ENCODE data around the gene TTC33. TPM values are rescaled to one million over a fixed set of nuclear protein-coding genes. Genes with fewer than 3 reads are reported as not detected.

TTC33 gene
- polyA plus RNA-seq, 1 of the 3 experiments (the other 2 are of a cell fraction), result 2.2 TPM

DNA sequence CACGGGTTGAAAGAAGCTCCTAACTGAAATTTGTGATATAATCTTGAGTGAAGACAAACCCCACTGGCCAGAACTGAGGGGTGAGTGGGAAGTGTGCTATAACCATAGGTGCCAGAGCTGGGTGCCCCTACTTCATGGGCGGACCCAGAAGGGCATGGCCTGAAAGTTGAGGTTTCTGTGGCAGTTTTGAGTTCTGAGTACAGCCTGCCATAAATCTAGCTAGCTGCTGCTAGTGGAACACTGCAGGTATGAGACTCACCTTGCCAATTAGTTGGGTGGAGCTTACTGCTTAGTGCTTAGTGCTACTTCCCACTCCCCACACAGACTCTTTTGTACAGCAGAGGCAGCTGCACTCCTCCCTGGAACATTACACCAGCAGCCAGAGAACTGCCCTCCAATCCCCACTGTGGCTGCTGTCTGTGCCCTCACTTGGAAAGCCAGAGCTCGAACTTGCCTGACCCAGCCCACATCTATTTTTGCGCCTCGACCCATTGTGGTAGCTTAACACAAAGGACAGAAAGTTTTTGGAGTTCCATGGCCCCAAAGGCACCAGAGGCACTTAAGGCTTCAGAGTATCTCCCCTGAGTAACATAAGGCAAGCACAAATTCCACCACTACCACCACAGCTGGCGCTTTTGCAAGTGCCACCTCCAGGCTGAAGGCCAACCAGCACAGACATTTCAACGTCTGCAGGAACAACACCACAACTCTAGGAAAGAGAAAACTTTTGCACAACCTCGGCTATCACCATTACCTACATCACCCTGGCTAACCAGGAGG, 103.1 kb downstream of the TTC33 start:
- Histone ChIP-seq H3K4me3 (ENCODE audit: low read depth in 2 of 2, low read length in 1 of 2) (no peak overlapping the region), H3K36me3 (replicated peaks in 1 of 2; ENCODE audit: control insufficient read depth in 1 of 2, insufficient read depth in 2 of 2, low read length in 1 of 2) (no peaks in the 10 kb centered on the region), H4K20me1 (ENCODE audit: insufficient read depth) (no peaks in the 10 kb centered on the region), H3K9ac (no peak overlapping the region), H2AFZ (ENCODE audit: low read depth) (no peak overlapping the region), H3K9me2 (no peaks in the 10 kb centered on the region), H3K27ac (ENCODE audit: low read depth in 2 of 2, low read length in 1 of 2) (no peak overlapping the region), H3F3A (replicated peaks; ENCODE audit: insufficient read depth) (no peaks in the 10 kb centered on the region), H3K79me2 (ENCODE audit: insufficient read depth) (no peaks in the 10 kb centered on the region), H3K4me2 (no peak overlapping the region), H3K4me1 (ENCODE audit: control insufficient read depth in 1 of 2, insufficient read depth in 2 of 2, low read depth in 1 of 2, low read length in 1 of 2) (no peaks in the 10 kb centered on the region), H3K9me3 (no peaks in the 10 kb centered on the region), H3K27me3 (ENCODE audit: insufficient read depth) (no peaks in the 10 kb centered on the region; the same call in 1 of the 2 replicates)
- WGBS (ENCODE audit: low lambda C conversion rate), result 17% methylated on average over 8 of the region's 8 CpGs
- TF ChIP-seq ELF1 (IDR thresholded peaks at IDR 0.05) (no peak), EZH2phosphoT487 (IDR thresholded peaks at IDR 0.05; ENCODE audit: borderline replicate concordance, low read depth) (no peak), RFX5 (IDR thresholded peaks at IDR 0.05; ENCODE audit: low read length) (no peak), MEF2A (IDR thresholded peaks at IDR 0.05; ENCODE audit: borderline replicate concordance, low read depth) (no peak), SMC3 (IDR thresholded peaks at IDR 0.05; ENCODE audit: low read depth, low read length) (no peak), RAD21 (IDR thresholded peaks at IDR 0.05; ENCODE audit: low read length) (no peak), NRF1 (IDR thresholded peaks at IDR 0.05; ENCODE audit: low read depth, low read length) (no peak), FOSL2 (IDR thresholded peaks at IDR 0.05; ENCODE audit: borderline replicate concordance, low read depth) (no peak), YY1 (IDR thresholded peaks at IDR 0.05; ENCODE audit: low read depth) (no peak), GABPA (IDR thresholded peaks at IDR 0.05; ENCODE audit: low read depth) (no peak), JUND (IDR thresholded peaks at IDR 0.05) (no peak), FOXJ3 (CRISPR knock-in tag; IDR thresholded peaks at IDR 0.05) (no peak), FOXM1 (IDR thresholded peaks at IDR 0.05; ENCODE audit: low read depth) (no peak), GATA2 (CRISPR knock-in tag; IDR thresholded peaks at IDR 0.05) (no peak), TEAD4 (IDR thresholded peaks at IDR 0.05; ENCODE audit: borderline replicate concordance, insufficient read depth) (no peak), NFIC (IDR thresholded peaks at IDR 0.05; ENCODE audit: borderline replicate concordance) (no peak), RCOR1 (IDR thresholded peaks at IDR 0.05; ENCODE audit: low read length) (no peak), EP300 (IDR thresholded peaks at IDR 0.05; ENCODE audit: borderline replicate concordance in 1 of 2, low read depth in 1 of 2, low read length in 1 of 2) (no peak)
- TF ChIP-seq, protein P1, sequence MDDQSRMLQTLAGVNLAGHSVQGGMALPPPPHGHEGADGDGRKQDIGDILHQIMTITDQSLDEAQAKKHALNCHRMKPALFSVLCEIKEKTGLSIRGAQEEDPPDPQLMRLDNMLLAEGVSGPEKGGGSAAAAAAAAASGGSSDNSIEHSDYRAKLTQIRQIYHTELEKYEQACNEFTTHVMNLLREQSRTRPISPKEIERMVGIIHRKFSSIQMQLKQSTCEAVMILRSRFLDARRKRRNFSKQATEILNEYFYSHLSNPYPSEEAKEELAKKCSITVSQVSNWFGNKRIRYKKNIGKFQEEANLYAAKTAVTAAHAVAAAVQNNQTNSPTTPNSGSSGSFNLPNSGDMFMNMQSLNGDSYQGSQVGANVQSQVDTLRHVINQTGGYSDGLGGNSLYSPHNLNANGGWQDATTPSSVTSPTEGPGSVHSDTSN (IDR thresholded peaks at IDR 0.05), result no peak
- POLR2A ChIA-PET, result no interaction called here
- CTCF ChIA-PET, result no interaction called here
- DNase-seq, result no peak

DNA sequence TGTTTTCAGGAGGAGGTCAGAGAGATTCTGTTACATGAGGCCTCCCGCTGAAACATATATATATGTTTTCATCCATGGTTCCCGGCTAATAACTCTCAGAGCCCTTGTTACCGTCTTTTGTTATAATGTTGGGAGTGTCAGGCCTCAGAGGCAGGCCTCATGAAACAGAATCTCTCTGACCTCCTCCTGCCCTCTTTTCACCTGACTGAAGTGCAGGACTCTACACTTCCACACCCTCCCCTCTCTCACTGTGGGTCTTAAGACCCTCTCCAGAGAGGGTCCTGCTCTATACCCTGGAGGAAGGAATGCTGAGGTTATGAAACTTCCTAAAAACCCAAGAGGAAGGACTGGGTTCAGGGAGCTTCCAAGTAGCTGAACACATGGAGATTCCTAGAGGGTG, 104.6 kb downstream of the TTC33 start:
- H4K20me1 ChIP-seq (ENCODE audit: insufficient read depth), result no peaks in the 10 kb centered on the region
- H3K4me1 ChIP-seq (ENCODE audit: control insufficient read depth in 1 of 2, insufficient read depth in 2 of 2, low read depth in 1 of 2, low read length in 1 of 2), result no peaks in the 10 kb centered on the region
- no peaks in the 10 kb centered on the region; the same call in 1 of the 2 replicates for H3K27me3 ChIP-seq (ENCODE audit: insufficient read depth)
- H3K36me3 ChIP-seq (replicated peaks in 1 of 2; ENCODE audit: control insufficient read depth in 1 of 2, insufficient read depth in 2 of 2, low read length in 1 of 2), result no peaks in the 10 kb centered on the region
- no peak overlapping the region for H3K4me2 ChIP-seq
- TF ChIP-seq GABPA (IDR thresholded peaks at IDR 0.05; ENCODE audit: low read depth), result no peak
- TF ChIP-seq, protein P2, sequence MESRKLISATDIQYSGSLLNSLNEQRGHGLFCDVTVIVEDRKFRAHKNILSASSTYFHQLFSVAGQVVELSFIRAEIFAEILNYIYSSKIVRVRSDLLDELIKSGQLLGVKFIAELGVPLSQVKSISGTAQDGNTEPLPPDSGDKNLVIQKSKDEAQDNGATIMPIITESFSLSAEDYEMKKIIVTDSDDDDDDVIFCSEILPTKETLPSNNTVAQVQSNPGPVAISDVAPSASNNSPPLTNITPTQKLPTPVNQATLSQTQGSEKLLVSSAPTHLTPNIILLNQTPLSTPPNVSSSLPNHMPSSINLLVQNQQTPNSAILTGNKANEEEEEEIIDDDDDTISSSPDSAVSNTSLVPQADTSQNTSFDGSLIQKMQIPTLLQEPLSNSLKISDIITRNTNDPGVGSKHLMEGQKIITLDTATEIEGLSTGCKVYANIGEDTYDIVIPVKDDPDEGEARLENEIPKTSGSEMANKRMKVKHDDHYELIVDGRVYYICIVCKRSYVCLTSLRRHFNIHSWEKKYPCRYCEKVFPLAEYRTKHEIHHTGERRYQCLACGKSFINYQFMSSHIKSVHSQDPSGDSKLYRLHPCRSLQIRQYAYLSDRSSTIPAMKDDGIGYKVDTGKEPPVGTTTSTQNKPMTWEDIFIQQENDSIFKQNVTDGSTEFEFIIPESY (IDR thresholded peaks at IDR 0.05; ENCODE audit: borderline replicate concordance, low read depth), result no peak
- no peak for TF ChIP-seq FOSL2 (IDR thresholded peaks at IDR 0.05; ENCODE audit: borderline replicate concordance, low read depth)
- no peak for TF ChIP-seq CHD2 (IDR thresholded peaks at IDR 0.05; ENCODE audit: low read length, partially characterized antibody)
- TF ChIP-seq NFIC (IDR thresholded peaks at IDR 0.05; ENCODE audit: borderline replicate concordance), result no peak
- no peak for TF ChIP-seq YY1 (IDR thresholded peaks at IDR 0.05; ENCODE audit: low read depth)
- TF ChIP-seq, protein P1 (IDR thresholded peaks at IDR 0.05), result no peak
- no peaks in the 10 kb centered on the region for H3K9me3 ChIP-seq
- no peaks in the 10 kb centered on the region for H3K9me2 ChIP-seq
- no peaks in the 10 kb centered on the region for H3K79me2 ChIP-seq (ENCODE audit: insufficient read depth)
- no peak overlapping the region for H3K4me3 ChIP-seq (ENCODE audit: low read depth in 2 of 2, low read length in 1 of 2)
- 63% methylated on average over 3 of the region's 3 CpGs for WGBS (ENCODE audit: low lambda C conversion rate)
- H2AFZ ChIP-seq (ENCODE audit: low read depth), result no peak overlapping the region
- no peaks in the 10 kb centered on the region for H3F3A ChIP-seq (replicated peaks; ENCODE audit: insufficient read depth)
- no peak overlapping the region for H3K9ac ChIP-seq
- no peak overlapping the region for H3K27ac ChIP-seq (ENCODE audit: low read depth in 2 of 2, low read length in 1 of 2)
- ChIA-PET POLR2A (no interaction called here), CTCF (no interaction called here)
- no peak for DNase-seq

All from SK-N-SH (cell line).